Measurements from ENCODE around the gene ARPC2. TPM values are rescaled to one million over a fixed set of nuclear protein-coding genes. Genes with fewer than 3 reads are reported as not detected.

The ARPC2 gene
- polyA plus RNA-seq, 1 donor (not counting 4 experiments of a cell fraction or from before 2014, with no cell fraction given): 1,121 TPM

DNA sequence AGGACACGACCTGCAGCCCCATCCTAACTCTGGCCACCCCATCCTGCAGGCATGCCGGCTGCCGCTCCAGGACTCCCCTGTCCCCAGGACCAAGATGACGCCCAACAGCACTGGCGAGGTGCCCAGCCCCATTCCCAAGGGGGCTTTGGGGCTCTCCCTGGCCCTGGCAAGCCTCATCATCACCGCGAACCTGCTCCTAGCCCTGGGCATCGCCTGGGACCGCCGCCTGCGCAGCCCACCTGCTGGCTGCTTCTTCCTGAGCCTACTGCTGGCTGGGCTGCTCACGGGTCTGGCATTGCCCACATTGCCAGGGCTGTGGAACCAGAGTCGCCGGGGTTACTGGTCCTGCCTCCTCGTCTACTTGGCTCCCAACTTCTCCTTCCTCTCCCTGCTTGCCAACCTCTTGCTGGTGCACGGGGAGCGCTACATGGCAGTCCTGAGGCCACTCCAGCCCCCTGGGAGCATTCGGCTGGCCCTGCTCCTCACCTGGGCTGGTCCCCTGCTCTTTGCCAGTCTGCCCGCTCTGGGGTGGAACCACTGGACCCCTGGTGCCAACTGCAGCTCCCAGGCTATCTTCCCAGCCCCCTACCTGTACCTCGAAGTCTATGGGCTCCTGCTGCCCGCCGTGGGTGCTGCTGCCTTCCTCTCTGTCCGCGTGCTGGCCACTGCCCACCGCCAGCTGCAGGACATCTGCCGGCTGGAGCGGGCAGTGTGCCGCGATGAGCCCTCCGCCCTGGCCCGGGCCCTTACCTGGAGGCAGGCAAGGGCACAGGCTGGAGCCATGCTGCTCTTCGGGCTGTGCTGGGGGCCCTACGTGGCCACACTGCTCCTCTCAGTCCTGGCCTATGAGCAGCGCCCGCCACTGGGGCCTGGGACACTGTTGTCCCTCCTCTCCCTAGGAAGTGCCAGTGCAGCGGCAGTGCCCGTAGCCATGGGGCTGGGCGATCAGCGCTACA lies 45.9 kb downstream of the ARPC2 start:
- FAIRE-seq: no peak

GRCh38 chr2:218263817-218264641 lies 47.0 kb downstream of the ARPC2 start:
- no peak for DNase-seq (ENCODE audit: low read depth, low spot score)
- Histone ChIP-seq H3K9ac (ENCODE audit: control insufficient read depth, extremely low read depth, insufficient read depth, low read length) (no peak overlapping the region), H3K9me1 (ENCODE audit: control insufficient read depth, extremely low read depth, insufficient read depth, low read length) (no peaks in the 10 kb centered on the region), H3K27me3 (ENCODE audit: control insufficient read depth, extremely low read depth, insufficient read depth, low read length) (no peaks in the 10 kb centered on the region), H3K9me3 (ENCODE audit: control insufficient read depth, low read depth, low read length) (no peaks in the 10 kb centered on the region), H3K79me2 (ENCODE audit: control insufficient read depth, insufficient read depth, low read length) (peaks cover 6% of the 10 kb centered on the region), H4K20me1 (ENCODE audit: control insufficient read depth, extremely low read depth, insufficient read depth, low read length) (peaks cover 3% of the 10 kb centered on the region), H2AFZ (ENCODE audit: control insufficient read depth, low read length) (no peak overlapping the region), H3K4me2 (ENCODE audit: control insufficient read depth, extremely low read depth, insufficient read depth, low read depth, low read length) (no peak overlapping the region), H3K4me3 (ENCODE audit: control insufficient read depth in 2 of 3, extremely low read depth in 1 of 3, insufficient read depth in 2 of 3, low read depth in 1 of 3, low read length in 3 of 3) (no peak overlapping the region), H3K4me1 (ENCODE audit: control insufficient read depth, extremely low read depth, insufficient read depth, low read length) (peaks cover 4% of the 10 kb centered on the region), H3K36me3 (ENCODE audit: control insufficient read depth in 2 of 2, extremely low read depth in 1 of 2, insufficient read depth in 2 of 2, low read length in 2 of 2) (peaks cover 29 to 31% of the 10 kb centered on the region in 2 experiments), H3K27ac (ENCODE audit: control insufficient read depth, insufficient read depth, low read length) (no peak overlapping the region)
- FAIRE-seq: no peak
- dilution Hi-C loops (cut with MboI; ENCODE audit: extremely low pct_ligation_motif_present, low sequenced_read_pairs): no loop called here
- TF ChIP-seq CTCF (optimal IDR thresholded peaks at IDR 0.05 in 1 of 3, IDR thresholded peaks at IDR 0.05 in 1 of 3, conservative IDR thresholded peaks at IDR 0.05 in 1 of 3; ENCODE audit: extremely low read depth in 1 of 3, insufficient read depth in 2 of 3, low read length in 3 of 3) (no peak), EZH2 (IDR thresholded peaks at IDR 0.05; ENCODE audit: low read length) (no peak)

More for the DNA sequence above, 45.9 kb downstream of the ARPC2 start:
- Histone ChIP-seq H3K4me3 (ENCODE audit: control insufficient read depth in 2 of 3, extremely low read depth in 1 of 3, insufficient read depth in 2 of 3, low read depth in 1 of 3, low read length in 3 of 3) (no peak overlapping the region), H3K9me1 (ENCODE audit: control insufficient read depth, extremely low read depth, insufficient read depth, low read length) (no peaks in the 10 kb centered on the region), H3K79me2 (ENCODE audit: control insufficient read depth, insufficient read depth, low read length) (peaks cover 4% of the 10 kb centered on the region), H2AFZ (ENCODE audit: control insufficient read depth, low read length) (no peak overlapping the region), H4K20me1 (ENCODE audit: control insufficient read depth, extremely low read depth, insufficient read depth, low read length) (peaks cover 3% of the 10 kb centered on the region), H3K4me1 (ENCODE audit: control insufficient read depth, extremely low read depth, insufficient read depth, low read length) (peaks cover 3% of the 10 kb centered on the region), H3K9me3 (ENCODE audit: control insufficient read depth, low read depth, low read length) (no peaks in the 10 kb centered on the region), H3K9ac (ENCODE audit: control insufficient read depth, extremely low read depth, insufficient read depth, low read length) (no peak overlapping the region), H3K27me3 (ENCODE audit: control insufficient read depth, extremely low read depth, insufficient read depth, low read length) (no peaks in the 10 kb centered on the region), H3K27ac (ENCODE audit: control insufficient read depth, insufficient read depth, low read length) (no peak overlapping the region), H3K36me3 (ENCODE audit: control insufficient read depth in 2 of 2, extremely low read depth in 1 of 2, insufficient read depth in 2 of 2, low read length in 2 of 2) (peaks cover 29 to 31% of the 10 kb centered on the region in 2 experiments), H3K4me2 (ENCODE audit: control insufficient read depth, extremely low read depth, insufficient read depth, low read depth, low read length) (no peak overlapping the region)
- DNase-seq (ENCODE audit: low read depth, low spot score): no peak
- TF ChIP-seq CTCF (optimal IDR thresholded peaks at IDR 0.05 in 1 of 3, IDR thresholded peaks at IDR 0.05 in 1 of 3, conservative IDR thresholded peaks at IDR 0.05 in 1 of 3; ENCODE audit: extremely low read depth in 1 of 3, insufficient read depth in 2 of 3, low read length in 3 of 3): no peak
- TF ChIP-seq EZH2 (IDR thresholded peaks at IDR 0.05; ENCODE audit: low read length): no peak
- dilution Hi-C loops (cut with MboI; ENCODE audit: extremely low pct_ligation_motif_present, low sequenced_read_pairs): no loop called here

All from keratinocyte (primary cell).